Fibroblast of villous mesenchyme (primary cell): ENCODE results near the gene USP17L10. TPM values are rescaled to one million over a fixed set of nuclear protein-coding genes. Genes with fewer than 3 reads are reported as not detected.

ENCODE experiments used
- total RNA-seq: library from RNA; depleted of rRNA; stranded (reverse); fragments of >200 nt; gene quantifications from 2 replicates; pipeline ENCODE4 v1.2.3, GENCODE V29; 2012

Gene USP17L10
- total RNA-seq, 1 donor, result not detected

Other genes with a start within 250 kb of the USP17L10 start
- gene FAM90A26, start 40.2 kb upstream of the USP17L10 start, total RNA-seq, result not detected in 2 replicates
- gene USP17L11, start 4.7 kb downstream of the USP17L10 start, total RNA-seq, result not detected in 2 replicates
- gene USP17L12, start 9.5 kb downstream of the USP17L10 start, total RNA-seq, result not detected in 2 replicates
- not detected in 2 replicates for gene USP17L13, start 14.2 kb downstream of the USP17L10 start, total RNA-seq
- gene USP17L15, start 23.7 kb downstream of the USP17L10 start, total RNA-seq, result not detected in 2 replicates
- gene USP17L17, start 33.2 kb downstream of the USP17L10 start, total RNA-seq, result not detected in 2 replicates
- gene USP17L18, start 38.0 kb downstream of the USP17L10 start, total RNA-seq, result not detected in 2 replicates
- gene USP17L19, start 42.7 kb downstream of the USP17L10 start, total RNA-seq, result not detected in 2 replicates
- gene USP17L20, start 47.5 kb downstream of the USP17L10 start, total RNA-seq, result not detected in 2 replicates
- gene USP17L21, start 52.2 kb downstream of the USP17L10 start, total RNA-seq, result not detected in 2 replicates
- not detected in 2 replicates for gene USP17L22, start 57.0 kb downstream of the USP17L10 start, total RNA-seq
- not detected in 2 replicates for gene USP17L24, start 114.5 kb downstream of the USP17L10 start, total RNA-seq
- gene USP17L25, start 119.3 kb downstream of the USP17L10 start, total RNA-seq, result not detected in 2 replicates
- gene USP17L26, start 124.0 kb downstream of the USP17L10 start, total RNA-seq, result not detected in 2 replicates
- gene USP17L5, start 128.7 kb downstream of the USP17L10 start, total RNA-seq, result not detected in 2 replicates
- not detected in 2 replicates for gene USP17L27, start 133.5 kb downstream of the USP17L10 start, total RNA-seq
- gene USP17L28, start 138.2 kb downstream of the USP17L10 start, total RNA-seq, result not detected in 2 replicates
- not detected in 2 replicates for gene USP17L29, start 143.0 kb downstream of the USP17L10 start, total RNA-seq
- not detected in 2 replicates for gene USP17L30, start 152.5 kb downstream of the USP17L10 start, total RNA-seq
- not detected in 2 replicates for gene DEFB131A, start 233.8 kb downstream of the USP17L10 start, total RNA-seq